Tibial nerve (tissue), 4 donors: ENCODE measurements around the gene C1QTNF9. TPM values are rescaled to one million over a fixed set of nuclear protein-coding genes. Genes with fewer than 3 reads are reported as not detected.

Source experiments
- DNase-seq, 2 donors: peaks; one replicate each; pipeline ENCODE4 v3.0.0-alpha.2; 2019; ENCODE audit warnings: low spot score in 2 of 2
- H3K27ac ChIP-seq, 4 donors: fragments of 200-600 bp; sonication (generic) in 3 of 4; one replicate each; pipeline ENCODE4 v1.5.1; 2017 to 2019; ENCODE audit warnings: mild to moderate bottlenecking in 1 of 4
- H3K27me3 ChIP-seq, 2 donors: fragments of 200-600 bp; sonication (generic) in 1 of 2; one replicate each; pipeline versions ENCODE4 v1.5.1 to v1.6.0; 2017 to 2019
- H3K36me3 ChIP-seq, 3 donors: fragments of 200-600 bp; sonication (generic); one replicate each; pipeline ENCODE4 v1.5.1; 2018 to 2019
- H3K4me1 ChIP-seq, 4 donors: fragments of 200-600 bp; sonication (generic) in 3 of 4; one replicate each; pipeline ENCODE4 v1.5.1; 2017 to 2019
- H3K4me3 ChIP-seq, 4 donors: fragments of 200-600 bp; sonication (generic) in 3 of 4; one replicate each; pipeline ENCODE4 v1.5.1; 2017 to 2019; ENCODE audit warnings: mild to moderate bottlenecking in 1 of 4, moderate library complexity in 1 of 4
- H3K9me3 ChIP-seq, 4 donors: fragments of 200-600 bp; sonication (generic) in 3 of 4; one replicate each; pipeline ENCODE4 v1.5.1; 2017 to 2019
- EP300 ChIP-seq, 2 donors: sonication (generic); formaldehyde crosslinking; IDR thresholded peaks; one replicate each; pipeline ENCODE4 v1.6.1; 2017; ENCODE audit warnings: antibody characterized with exemption in 2 of 2, mild to moderate bottlenecking in 1 of 2
- POLR2A ChIP-seq, 2 donors: fragments of 450-650 bp; IDR thresholded peaks; one replicate each; pipeline ENCODE4 v1.6.1; 2017; ENCODE audit warnings: antibody characterized with exemption in 2 of 2, mild to moderate bottlenecking in 2 of 2, moderate library complexity in 2 of 2
- WGBS, 2 donors: methylation state at CpG; one replicate each; pipeline ENCODE4 v1.1.5; 2018; 5-methylcytosine and 5-hydroxymethylcytosine counted together
- total RNA-seq, 4 donors: library from RNA; depleted of rRNA; stranded (reverse); fragments of >200 nt; gene quantifications; one replicate each; pipeline ENCODE4 v1.1.0, GENCODE V29; 2016
- TF ChIP-seq, protein P1 (sequence below), 5 experiments: fragments of 200-600 bp in 3 of 5; fragments of 450-650 bp in 2 of 5; sonication (generic) in 3 of 5; IDR thresholded peaks; one replicate each; pipeline ENCODE4 v1.5.1; 2016 to 2019; ENCODE audit warnings: antibody characterized with exemption in 5 of 5, mild to moderate bottlenecking in 3 of 5, moderate library complexity in 2 of 5

Gene C1QTNF9
- total RNA-seq, 4 donors from 2014 or later: 0.63 to 5.9 TPM; not detected in 2

GRCh38 chr13:24301434-24301833 lies 7.9 kb upstream of the C1QTNF9 start:
- Histone ChIP-seq H3K36me3 (peaks cover 0 to 88% (median 20%) of the 10 kb centered on the region in 3 donors), H3K4me1 (no peaks in the 10 kb centered on the region), H3K4me3 (no peak overlapping the region), H3K9me3 (no peaks in the 10 kb centered on the region), H3K27ac (no peak overlapping the region), H3K27me3 (no peaks in the 10 kb centered on the region)
- TF ChIP-seq EP300 (IDR thresholded peaks at IDR 0.05) (no peak), POLR2A (IDR thresholded peaks at IDR 0.05) (no peak)
- TF ChIP-seq, protein P1, sequence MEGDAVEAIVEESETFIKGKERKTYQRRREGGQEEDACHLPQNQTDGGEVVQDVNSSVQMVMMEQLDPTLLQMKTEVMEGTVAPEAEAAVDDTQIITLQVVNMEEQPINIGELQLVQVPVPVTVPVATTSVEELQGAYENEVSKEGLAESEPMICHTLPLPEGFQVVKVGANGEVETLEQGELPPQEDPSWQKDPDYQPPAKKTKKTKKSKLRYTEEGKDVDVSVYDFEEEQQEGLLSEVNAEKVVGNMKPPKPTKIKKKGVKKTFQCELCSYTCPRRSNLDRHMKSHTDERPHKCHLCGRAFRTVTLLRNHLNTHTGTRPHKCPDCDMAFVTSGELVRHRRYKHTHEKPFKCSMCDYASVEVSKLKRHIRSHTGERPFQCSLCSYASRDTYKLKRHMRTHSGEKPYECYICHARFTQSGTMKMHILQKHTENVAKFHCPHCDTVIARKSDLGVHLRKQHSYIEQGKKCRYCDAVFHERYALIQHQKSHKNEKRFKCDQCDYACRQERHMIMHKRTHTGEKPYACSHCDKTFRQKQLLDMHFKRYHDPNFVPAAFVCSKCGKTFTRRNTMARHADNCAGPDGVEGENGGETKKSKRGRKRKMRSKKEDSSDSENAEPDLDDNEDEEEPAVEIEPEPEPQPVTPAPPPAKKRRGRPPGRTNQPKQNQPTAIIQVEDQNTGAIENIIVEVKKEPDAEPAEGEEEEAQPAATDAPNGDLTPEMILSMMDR (IDR thresholded peaks at IDR 0.05): no peak
- DNase-seq: no peak
- 79 to 85% methylated on average over 12 of the region's 12 CpGs for WGBS, 2 donors

GRCh38 chr13:24301911-24302310 lies 7.5 kb upstream of the C1QTNF9 start:
- peaks cover 0 to 83% (median 20%) of the 10 kb centered on the region in 3 donors for H3K36me3 ChIP-seq

DNA sequence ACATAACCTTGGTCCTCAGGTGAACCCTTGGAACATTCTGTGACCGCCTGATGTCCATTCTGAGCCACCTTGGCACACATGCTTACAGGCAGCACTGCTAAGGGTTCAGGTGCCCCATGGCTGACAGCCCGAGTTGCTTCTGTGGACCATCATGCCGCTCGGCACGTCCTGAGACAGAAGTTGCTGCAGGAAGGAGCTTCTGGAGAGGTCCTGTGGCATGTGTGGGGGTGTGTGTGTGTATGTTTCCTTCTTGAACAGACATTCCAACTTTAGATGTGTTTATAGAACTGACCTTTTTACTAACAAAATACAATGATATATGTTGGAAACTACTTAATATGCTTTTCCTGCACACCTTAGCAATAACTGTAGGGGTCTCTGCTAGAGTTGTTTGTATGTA lies 4.8 kb upstream of the C1QTNF9 start:
- no peaks in the 10 kb centered on the region for H3K9me3 ChIP-seq
- no peaks in the 10 kb centered on the region for H3K27me3 ChIP-seq
- 71 to 81% methylated on average over 5 of the region's 5 CpGs for WGBS, 2 donors
- H3K4me1 ChIP-seq: no peaks in the 10 kb centered on the region
- DNase-seq: no peak
- TF ChIP-seq EP300 (IDR thresholded peaks at IDR 0.05): no peak
- TF ChIP-seq, protein P1 (IDR thresholded peaks at IDR 0.05): no peak
- TF ChIP-seq POLR2A (IDR thresholded peaks at IDR 0.05): no peak
- no peak overlapping the region for H3K4me3 ChIP-seq
- H3K27ac ChIP-seq: no peak overlapping the region
- peaks cover 0 to 64% (median 8%) of the 10 kb centered on the region in 3 donors for H3K36me3 ChIP-seq

More at GRCh38 chr13:24301911-24302310, 7.5 kb upstream of the C1QTNF9 start:
- Histone ChIP-seq H3K9me3 (no peaks in the 10 kb centered on the region), H3K4me1 (no peaks in the 10 kb centered on the region), H3K27me3 (no peaks in the 10 kb centered on the region), H3K27ac (no peak overlapping the region), H3K4me3 (no peak overlapping the region)
- no peak for TF ChIP-seq EP300 (IDR thresholded peaks at IDR 0.05)
- 83 to 96% methylated on average over 7 of the region's 7 CpGs for WGBS, 2 donors
- no peak for DNase-seq

DNA sequence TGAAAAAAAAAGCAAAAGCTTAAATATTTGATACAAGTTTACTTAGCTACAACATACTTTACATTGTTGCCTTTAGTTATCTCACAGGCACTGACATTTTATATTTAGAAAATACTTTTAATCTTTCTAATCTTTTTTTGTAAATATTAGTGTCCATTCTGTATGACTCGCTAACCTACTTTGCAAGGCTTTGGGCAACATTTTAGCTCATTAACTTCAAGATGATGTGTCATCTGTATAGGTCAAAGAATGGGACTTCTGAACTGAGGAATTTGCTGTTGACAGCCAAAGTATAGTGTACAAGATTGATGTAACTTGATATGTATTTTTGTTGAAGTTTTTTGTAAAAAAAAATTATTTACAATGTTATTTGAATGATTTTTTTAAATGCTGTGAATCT lies 2.7 kb upstream of the C1QTNF9 start:
- Histone ChIP-seq H3K27me3 (no peaks in the 10 kb centered on the region), H3K4me3 (no peak overlapping the region), H3K27ac (peak overlapping the region in 1 of 4 donors; percentile 14), H3K4me1 (no peaks in the 10 kb centered on the region), H3K36me3 (peaks cover 0 to 44% (median 0%) of the 10 kb centered on the region in 3 donors), H3K9me3 (no peaks in the 10 kb centered on the region)
- no peak for TF ChIP-seq EP300 (IDR thresholded peaks at IDR 0.05)
- TF ChIP-seq POLR2A (IDR thresholded peaks at IDR 0.05): no peak
- TF ChIP-seq, protein P1 (IDR thresholded peaks at IDR 0.05): no peak
- 75 to 76% methylated on average over 1 of the region's 1 CpG for WGBS, 2 donors
- DNase-seq: no peak

DNA sequence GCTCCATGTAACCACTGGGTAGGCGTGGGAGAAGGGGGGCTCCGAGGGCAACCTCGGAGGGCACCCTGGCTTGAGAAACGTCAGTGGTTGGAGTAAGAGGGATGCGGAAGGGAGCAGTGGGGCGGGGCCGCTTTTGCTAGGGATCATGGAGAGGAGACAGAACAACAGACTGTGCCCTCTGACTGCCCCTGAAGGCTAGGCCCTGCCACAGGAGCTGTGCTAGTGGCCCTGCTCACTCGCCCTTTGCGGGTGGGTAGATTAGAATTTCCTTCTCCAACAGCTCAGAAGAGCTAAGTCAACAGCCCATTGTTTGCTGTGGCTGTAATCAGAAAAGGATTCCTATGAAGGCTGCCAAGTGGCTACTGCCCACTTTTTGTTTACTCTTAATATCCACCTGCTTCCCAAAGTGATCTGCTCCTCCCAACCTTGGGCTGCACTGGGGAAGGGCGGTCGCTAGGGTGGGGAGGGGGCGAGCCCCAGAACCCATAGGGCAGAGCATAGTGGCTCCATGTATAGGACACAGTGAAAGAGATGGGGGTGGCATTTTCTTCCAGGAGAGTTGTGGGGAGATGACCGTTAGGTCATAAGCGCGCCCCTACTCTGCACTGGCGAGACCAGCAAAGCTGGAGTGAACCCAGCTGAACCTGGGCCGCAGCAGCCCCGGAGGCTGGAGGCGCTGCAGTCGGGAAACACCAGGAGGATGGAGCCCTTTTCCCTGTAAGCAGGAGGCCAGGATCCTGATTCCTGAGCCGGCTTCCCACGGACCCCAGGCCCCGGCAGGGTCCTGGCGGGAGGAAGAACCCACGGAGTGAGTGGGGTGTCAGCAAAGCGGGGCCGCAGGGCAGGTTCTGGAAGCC lies 1.9 kb upstream of the C1QTNF9 start:
- Histone ChIP-seq H3K27me3 (no peaks in the 10 kb centered on the region), H3K4me1 (no peaks in the 10 kb centered on the region), H3K27ac (peak overlapping the region in 2 of 4 donors; percentile 6 to 14), H3K9me3 (no peaks in the 10 kb centered on the region), H3K36me3 (peaks cover 0 to 36% (median 0%) of the 10 kb centered on the region in 3 donors), H3K4me3 (no peak overlapping the region)
- DNase-seq: no peak
- no peak for TF ChIP-seq EP300 (IDR thresholded peaks at IDR 0.05)
- TF ChIP-seq, protein P1 (IDR thresholded peaks at IDR 0.05): no peak
- TF ChIP-seq POLR2A (IDR thresholded peaks at IDR 0.05): no peak
- 75 to 79% methylated on average over 27 of the region's 27 CpGs for WGBS, 2 donors
